ENCODE data around the gene PPP1R37.

PPP1R37 gene

GRCh38 chr19:45160870-45161737 lies 68.1 kb downstream of the PPP1R37 start, which contains the start of gene NKPD1:
Gene NKPD1, minus strand, starts transcription at chr19:45160982. Its CDS starts 832 bp downstream, at chr19:45160150.
- H3K27me3 Mint-ChIP-seq, result peaks cover 9% of the 10 kb centered on the region
- no peaks in the 10 kb centered on the region for H3K9me3 Mint-ChIP-seq
- no peak within 1 kb of the TSS for H3K4me3 Mint-ChIP-seq
- no peak for DNase-seq
- H3K4me1 Mint-ChIP-seq (ENCODE audit: low read depth), result peaks cover 13% of the 10 kb centered on the region
- peak within 1 kb of the TSS; percentile 60 for H3K27ac Mint-ChIP-seq
- no peaks in the 10 kb centered on the region for H3K36me3 Mint-ChIP-seq (ENCODE audit: low read depth)

GRCh38 chr19:45161738-45162607 lies 69.0 kb downstream of the PPP1R37 start:
- no peak for DNase-seq
- H3K4me1 Mint-ChIP-seq (ENCODE audit: low read depth), result peaks cover 14% of the 10 kb centered on the region

GRCh38 chr19:45162608-45163143 lies 69.7 kb downstream of the PPP1R37 start:
- no peak overlapping the region for H3K4me3 Mint-ChIP-seq
- DNase-seq, result no peak
- no peaks in the 10 kb centered on the region for H3K36me3 Mint-ChIP-seq (ENCODE audit: low read depth)
- H3K27me3 Mint-ChIP-seq, result peaks cover 4% of the 10 kb centered on the region
- no peak overlapping the region for H3K27ac Mint-ChIP-seq
- peaks cover 16% of the 10 kb centered on the region for H3K4me1 Mint-ChIP-seq (ENCODE audit: low read depth)
- H3K9me3 Mint-ChIP-seq, result no peaks in the 10 kb centered on the region

More at GRCh38 chr19:45161738-45162607, 69.0 kb downstream of the PPP1R37 start:
- no peaks in the 10 kb centered on the region for H3K9me3 Mint-ChIP-seq
- H3K27me3 Mint-ChIP-seq, result peaks cover 8% of the 10 kb centered on the region
- no peak overlapping the region for H3K4me3 Mint-ChIP-seq
- no peak overlapping the region for H3K27ac Mint-ChIP-seq
- no peaks in the 10 kb centered on the region for H3K36me3 Mint-ChIP-seq (ENCODE audit: low read depth)

- no peak overlapping the region for H3K27ac Mint-ChIP-seq
- no peak overlapping the region for H3K4me3 Mint-ChIP-seq
- no peaks in the 10 kb centered on the region for H3K36me3 Mint-ChIP-seq (ENCODE audit: low read depth)
- peaks cover 16% of the 10 kb centered on the region for H3K4me1 Mint-ChIP-seq (ENCODE audit: low read depth)
- no peak for DNase-seq
- H3K27me3 Mint-ChIP-seq, result peaks cover under 1% of the 10 kb centered on the region
- H3K9me3 Mint-ChIP-seq, result no peaks in the 10 kb centered on the region
Observed at GRCh38 chr19:45163156-45163555, 70.2 kb downstream of the PPP1R37 start.

GRCh38 chr19:45163751-45164460 lies 70.9 kb downstream of the PPP1R37 start:
- H3K4me3 Mint-ChIP-seq, result no peak overlapping the region

GRCh38 chr19:45164577-45165335 lies 71.8 kb downstream of the PPP1R37 start:
- H3K4me3 Mint-ChIP-seq, result no peak overlapping the region

More at GRCh38 chr19:45163751-45164460, 70.9 kb downstream of the PPP1R37 start:
- H3K36me3 Mint-ChIP-seq (ENCODE audit: low read depth), result no peaks in the 10 kb centered on the region
- peaks cover 17% of the 10 kb centered on the region for H3K4me1 Mint-ChIP-seq (ENCODE audit: low read depth)
- peak overlapping the region; percentile 11 for H3K27ac Mint-ChIP-seq
- no peaks in the 10 kb centered on the region for H3K9me3 Mint-ChIP-seq
- DNase-seq, result no peak
- H3K27me3 Mint-ChIP-seq, result no peaks in the 10 kb centered on the region

GRCh38 chr19:45166723-45167252 lies 73.8 kb downstream of the PPP1R37 start:
- H3K4me1 Mint-ChIP-seq (ENCODE audit: low read depth), result peaks cover 34% of the 10 kb centered on the region
- H3K27ac Mint-ChIP-seq, result peak overlapping the region; percentile 2
- no peaks in the 10 kb centered on the region for H3K9me3 Mint-ChIP-seq
- no peak overlapping the region for H3K4me3 Mint-ChIP-seq
- DNase-seq, result no peak
- no peaks in the 10 kb centered on the region for H3K36me3 Mint-ChIP-seq (ENCODE audit: low read depth)
- no peaks in the 10 kb centered on the region for H3K27me3 Mint-ChIP-seq

More at GRCh38 chr19:45164577-45165335, 71.8 kb downstream of the PPP1R37 start:
- no peaks in the 10 kb centered on the region for H3K27me3 Mint-ChIP-seq
- peaks cover 18% of the 10 kb centered on the region for H3K4me1 Mint-ChIP-seq (ENCODE audit: low read depth)
- no peaks in the 10 kb centered on the region for H3K36me3 Mint-ChIP-seq (ENCODE audit: low read depth)
- peak; percentile 61 for DNase-seq
- peak overlapping the region; percentile 11 for H3K27ac Mint-ChIP-seq
- no peaks in the 10 kb centered on the region for H3K9me3 Mint-ChIP-seq

GRCh38 chr19:45168767-45169351 lies 75.9 kb downstream of the PPP1R37 start:
- Mint-ChIP-seq H3K27ac (no peak overlapping the region), H3K4me3 (no peak overlapping the region), H3K9me3 (no peaks in the 10 kb centered on the region), H3K36me3 (ENCODE audit: low read depth) (no peaks in the 10 kb centered on the region), H3K4me1 (ENCODE audit: low read depth) (peaks cover 44% of the 10 kb centered on the region), H3K27me3 (no peaks in the 10 kb centered on the region)
- no peak for DNase-seq

- no peak for DNase-seq
- Mint-ChIP-seq H3K36me3 (ENCODE audit: low read depth) (no peaks in the 10 kb centered on the region), H3K27ac (no peak overlapping the region), H3K27me3 (no peaks in the 10 kb centered on the region), H3K9me3 (no peaks in the 10 kb centered on the region), H3K4me3 (no peak overlapping the region), H3K4me1 (ENCODE audit: low read depth) (peaks cover 41% of the 10 kb centered on the region)
Observed at GRCh38 chr19:45169602-45170001, 76.6 kb downstream of the PPP1R37 start.

GRCh38 chr19:45170146-45171106 lies 77.4 kb downstream of the PPP1R37 start:
- peak overlapping the region; percentile 87 for H3K27ac Mint-ChIP-seq
- DNase-seq, result no peak
- peaks cover 41% of the 10 kb centered on the region for H3K4me1 Mint-ChIP-seq (ENCODE audit: low read depth)
- H3K36me3 Mint-ChIP-seq (ENCODE audit: low read depth), result no peaks in the 10 kb centered on the region
- H3K9me3 Mint-ChIP-seq, result no peaks in the 10 kb centered on the region
- H3K4me3 Mint-ChIP-seq, result no peak overlapping the region
- H3K27me3 Mint-ChIP-seq, result no peaks in the 10 kb centered on the region

GRCh38 chr19:45171211-45171623 lies 78.2 kb downstream of the PPP1R37 start:
- Mint-ChIP-seq H3K4me1 (ENCODE audit: low read depth) (peaks cover 45% of the 10 kb centered on the region), H3K9me3 (no peaks in the 10 kb centered on the region), H3K27ac (peak overlapping the region; percentile 87), H3K36me3 (ENCODE audit: low read depth) (no peaks in the 10 kb centered on the region), H3K27me3 (no peaks in the 10 kb centered on the region), H3K4me3 (peak overlapping the region; percentile 27)
- no peak for DNase-seq

- Mint-ChIP-seq H3K27me3 (no peaks in the 10 kb centered on the region), H3K36me3 (ENCODE audit: low read depth) (no peaks in the 10 kb centered on the region), H3K27ac (peak overlapping the region; percentile 87), H3K9me3 (no peaks in the 10 kb centered on the region), H3K4me3 (no peak overlapping the region), H3K4me1 (ENCODE audit: low read depth) (peaks cover 45% of the 10 kb centered on the region)
- DNase-seq, result peak; percentile 52
Observed at GRCh38 chr19:45172173-45172572, 79.2 kb downstream of the PPP1R37 start.

Data from activated T-cell treated with anti-CD3 and anti-CD28 coated beads, Interleukin-2, amount 50 U/mL, for 24 hours (primary cell).